PC-9 (cell line): Measurements from ENCODE around the gene STXBP2. TPM values are rescaled to one million over a fixed set of nuclear protein-coding genes. Genes with fewer than 3 reads are reported as not detected.

Experiments used
- BruUV-seq: library from RNA; stranded (reverse); fragments of 400-500 nt; replicated peaks from 2 replicates; lab custom pipeline; 2021; lab: Mats Ljungman, UMichigan
- CTCF ChIA-PET: fragments of 300-600 bp; sonication (Branson Sonifier 250); formaldehyde crosslinking; loops from one replicate; lab custom pipeline; 2022; ENCODE audit warnings: antibody characterized with exemption; lab: Charles Lee
- POLR2A ChIA-PET: fragments of 300-600 bp; sonication (Branson Sonifier 250); formaldehyde crosslinking; loops from one replicate; lab custom pipeline; 2022; ENCODE audit warnings: antibody characterized with exemption; ENCODE audit not compliant: unreplicated experiment; lab: Charles Lee
- DNase-seq, 2 experiments: peaks; one replicate each; pipeline versions ENCODE4 v3.0.0 to v3.0.0-alpha.2; 2015 to 2022; ENCODE audit warnings: mixed read lengths in 1 of 2
- H2AFZ ChIP-seq: fragments of 200-600 bp; sonication (generic); 2 replicates; pipeline ENCODE4 v1.8.1; 2017; ENCODE audit warnings: antibody characterized with exemption
- H3F3A ChIP-seq: fragments of 200-600 bp; sonication (generic); 2 replicates; pipeline ENCODE4 v1.8.1; 2017; ENCODE audit warnings: antibody characterized with exemption, mild to moderate bottlenecking, low read depth; ENCODE audit not compliant: insufficient read depth
- H3K27ac ChIP-seq: fragments of 200-600 bp; sonication (generic); 2 replicates; pipeline ENCODE4 v1.6.1; 2016; ENCODE audit warnings: mixed run types
- H3K27me3 ChIP-seq: fragments of 200-600 bp; sonication (generic); 2 replicates; pipeline ENCODE4 v1.6.1; 2016; ENCODE audit warnings: low read depth, mixed run types; ENCODE audit not compliant: insufficient read depth
- H3K36me3 ChIP-seq: fragments of 200-600 bp; sonication (generic); 2 replicates; pipeline ENCODE4 v1.6.1; 2016; ENCODE audit warnings: low read depth, mixed run types
- H3K4me1 ChIP-seq: fragments of 200-600 bp; sonication (generic); replicated peaks from 2 replicates; pipeline ENCODE4 v1.6.1; 2016; ENCODE audit warnings: mixed run types; ENCODE audit not compliant: insufficient read depth
- H3K4me2 ChIP-seq: fragments of 200-600 bp; sonication (generic); 2 replicates; pipeline ENCODE4 v1.6.1; 2017; ENCODE audit warnings: mixed run types
- H3K4me3 ChIP-seq: fragments of 200-600 bp; sonication (generic); 2 replicates; pipeline ENCODE4 v1.6.1; 2016; ENCODE audit warnings: mixed run types
- H3K79me2 ChIP-seq: fragments of 200-600 bp; sonication (generic); 2 replicates; pipeline ENCODE4 v1.6.1; 2017; ENCODE audit warnings: low read depth, mixed run types
- H3K9me2 ChIP-seq: fragments of 200-600 bp; sonication (generic); 2 replicates; pipeline ENCODE4 v1.8.1; 2017; ENCODE audit warnings: mild to moderate bottlenecking; ENCODE audit not compliant: insufficient read depth
- H3K9me3 ChIP-seq: fragments of 200-600 bp; sonication (generic); 2 replicates; pipeline ENCODE4 v1.8.1; 2016; ENCODE audit warnings: low read depth; ENCODE audit not compliant: insufficient read depth
- H4K20me1 ChIP-seq: fragments of 200-600 bp; sonication (generic); 2 replicates; pipeline ENCODE4 v1.8.1; 2017; ENCODE audit not compliant: insufficient read depth
- EZH2 ChIP-seq: fragments of 200-600 bp; sonication (generic); IDR thresholded peaks from 2 replicates; pipeline ENCODE4 v1.8.0; 2017; ENCODE audit warnings: antibody characterized with exemption, low read depth
- intact Hi-C: fragments of 100-400 bp; cut with micrococcal nuclease; formaldehyde crosslinking; loops from one replicate; pipeline ENCODE4 v1.10.0; 2022; ENCODE audit not compliant: unreplicated experiment
- total RNA-seq: library from RNA; stranded (reverse); gene quantifications from 2 replicates; pipeline ENCODE4 v1.2.3, GENCODE V29; 2021
- TF ChIP-seq, protein P1 (sequence below): fragments of 200-600 bp; sonication (generic); conservative IDR thresholded peaks from 2 replicates; pipeline ENCODE4 v1.6.1; 2017; ENCODE audit warnings: mixed run types, antibody characterized with exemption, mild to moderate bottlenecking, moderate library complexity

Gene STXBP2
- total RNA-seq, 1 experiment from 2014 or later: 148 TPM

DNA sequence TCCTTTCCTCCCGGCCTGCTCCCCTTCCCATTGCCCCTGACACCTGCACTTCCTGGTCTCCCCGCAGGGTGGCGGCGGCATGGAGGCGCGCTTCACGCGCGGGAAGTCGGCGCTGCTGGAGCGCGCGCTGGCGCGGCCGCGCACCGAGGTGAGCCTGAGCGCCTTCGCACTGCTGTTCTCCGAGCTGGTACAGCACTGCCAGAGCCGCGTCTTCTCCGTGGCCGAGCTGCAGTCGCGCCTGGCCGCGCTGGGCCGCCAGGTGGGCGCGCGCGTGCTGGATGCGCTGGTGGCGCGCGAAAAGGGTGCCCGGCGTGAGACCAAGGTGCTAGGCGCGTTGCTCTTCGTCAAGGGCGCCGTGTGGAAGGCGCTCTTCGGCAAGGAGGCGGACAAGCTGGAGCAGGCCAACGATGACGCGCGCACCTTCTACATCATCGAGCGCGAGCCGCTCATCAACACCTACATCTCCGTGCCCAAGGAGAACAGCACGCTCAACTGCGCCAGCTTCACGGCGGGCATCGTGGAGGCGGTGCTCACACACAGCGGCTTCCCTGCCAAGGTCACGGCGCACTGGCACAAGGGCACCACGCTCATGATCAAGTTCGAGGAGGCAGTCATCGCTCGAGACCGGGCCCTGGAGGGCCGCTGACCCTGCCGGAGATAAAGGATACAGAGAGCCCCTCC is 45.4 kb downstream of the STXBP2 start:
- no peak overlapping the region for H2AFZ ChIP-seq
- BruUV-seq: TSS peak; percentile 26
- POLR2A ChIA-PET: no interaction called here
- CTCF ChIA-PET: no interaction called here
- peaks cover 20% of the 10 kb centered on the region for H3F3A ChIP-seq
- peaks cover 19% of the 10 kb centered on the region for H3K79me2 ChIP-seq
- DNase-seq: no peak
- H3K36me3 ChIP-seq: 0 out of 2 replicates have a peak, but pooled peaks cover 6% of the 10 kb centered on the region
- H3K27me3 ChIP-seq: peaks cover 9% of the 10 kb centered on the region; the same call in 1 of the 2 replicates
- no peak overlapping the region for H3K27ac ChIP-seq
- no peaks in the 10 kb centered on the region for H3K9me2 ChIP-seq
- intact Hi-C loops: no loop called here
- no peaks in the 10 kb centered on the region for H3K9me3 ChIP-seq
- H3K4me1 ChIP-seq: peaks cover 20% of the 10 kb centered on the region
- peaks cover 25% of the 10 kb centered on the region for H4K20me1 ChIP-seq
- peak overlapping the region; percentile 88 for H3K4me2 ChIP-seq
- TF ChIP-seq, protein P1, sequence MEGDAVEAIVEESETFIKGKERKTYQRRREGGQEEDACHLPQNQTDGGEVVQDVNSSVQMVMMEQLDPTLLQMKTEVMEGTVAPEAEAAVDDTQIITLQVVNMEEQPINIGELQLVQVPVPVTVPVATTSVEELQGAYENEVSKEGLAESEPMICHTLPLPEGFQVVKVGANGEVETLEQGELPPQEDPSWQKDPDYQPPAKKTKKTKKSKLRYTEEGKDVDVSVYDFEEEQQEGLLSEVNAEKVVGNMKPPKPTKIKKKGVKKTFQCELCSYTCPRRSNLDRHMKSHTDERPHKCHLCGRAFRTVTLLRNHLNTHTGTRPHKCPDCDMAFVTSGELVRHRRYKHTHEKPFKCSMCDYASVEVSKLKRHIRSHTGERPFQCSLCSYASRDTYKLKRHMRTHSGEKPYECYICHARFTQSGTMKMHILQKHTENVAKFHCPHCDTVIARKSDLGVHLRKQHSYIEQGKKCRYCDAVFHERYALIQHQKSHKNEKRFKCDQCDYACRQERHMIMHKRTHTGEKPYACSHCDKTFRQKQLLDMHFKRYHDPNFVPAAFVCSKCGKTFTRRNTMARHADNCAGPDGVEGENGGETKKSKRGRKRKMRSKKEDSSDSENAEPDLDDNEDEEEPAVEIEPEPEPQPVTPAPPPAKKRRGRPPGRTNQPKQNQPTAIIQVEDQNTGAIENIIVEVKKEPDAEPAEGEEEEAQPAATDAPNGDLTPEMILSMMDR: no peak
- TF ChIP-seq EZH2: no peak
- peak overlapping the region; percentile 91; the same call in 1 of the 2 replicates for H3K4me3 ChIP-seq

DNA sequence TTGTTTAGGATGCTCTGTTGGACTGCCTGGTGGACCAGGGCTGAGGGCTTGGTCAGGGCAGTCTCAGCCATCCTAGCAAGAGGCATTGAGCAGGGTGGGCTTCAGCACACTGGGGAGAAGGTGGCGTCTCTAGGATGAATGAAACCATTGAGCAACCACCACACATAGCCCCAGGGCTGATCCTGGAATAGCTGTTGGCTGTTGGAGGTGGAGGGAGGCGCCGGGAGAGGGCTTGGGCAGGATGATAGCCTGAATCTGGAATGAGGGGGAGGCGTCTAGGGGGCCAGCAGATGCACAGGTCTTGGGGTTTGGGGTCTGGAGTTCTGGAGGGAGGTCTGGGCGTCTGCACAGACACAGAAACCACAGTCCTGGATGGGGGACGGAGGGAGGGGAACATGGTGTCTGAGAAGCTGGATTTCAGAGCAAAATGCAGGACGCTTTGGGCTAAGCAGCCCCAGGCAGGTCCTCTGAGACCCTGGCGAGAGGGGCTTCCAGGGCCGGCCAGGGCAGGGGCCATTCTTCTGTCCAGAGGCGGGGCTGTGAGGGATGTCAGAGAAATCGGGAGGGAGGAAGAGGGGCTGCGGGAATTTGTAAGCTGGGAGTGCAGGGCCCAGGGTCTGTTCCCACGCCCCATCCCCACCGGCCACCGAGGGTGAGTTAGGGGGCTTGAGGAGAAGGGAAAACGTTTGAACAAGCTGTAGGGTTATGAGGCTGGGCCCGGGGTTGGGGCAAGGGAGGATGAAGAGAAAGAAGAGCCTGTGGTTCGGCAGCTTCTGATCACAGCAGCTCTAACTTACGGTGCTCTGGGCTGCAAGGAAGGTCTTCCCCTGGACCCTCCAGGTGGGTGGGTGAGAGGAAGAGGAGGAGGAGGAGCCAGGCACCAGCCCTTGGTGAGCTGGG is 48.9 kb downstream of the STXBP2 start:
- Histone ChIP-seq H3F3A (peaks cover 20% of the 10 kb centered on the region), H3K4me3 (no peak overlapping the region), H3K27me3 (peaks cover 7% of the 10 kb centered on the region; the same call in 1 of the 2 replicates), H3K27ac (no peak overlapping the region), H3K4me1 (peaks cover 15% of the 10 kb centered on the region), H2AFZ (no peak overlapping the region), H3K9me3 (no peaks in the 10 kb centered on the region), H3K9me2 (no peaks in the 10 kb centered on the region), H3K79me2 (peaks cover 18% of the 10 kb centered on the region), H3K36me3 (0 out of 2 replicates have a peak, but pooled peaks cover 6% of the 10 kb centered on the region), H3K4me2 (0 out of 2 replicates have a peak overlapping the region, but pooled peaks have one; percentile 6), H4K20me1 (peaks cover 25% of the 10 kb centered on the region)
- no TSS peak for BruUV-seq
- ChIA-PET POLR2A (no interaction called here), CTCF (no interaction called here)
- DNase-seq: no peak
- TF ChIP-seq, protein P1: no peak
- no peak for TF ChIP-seq EZH2
- intact Hi-C loops: no loop called here

DNA sequence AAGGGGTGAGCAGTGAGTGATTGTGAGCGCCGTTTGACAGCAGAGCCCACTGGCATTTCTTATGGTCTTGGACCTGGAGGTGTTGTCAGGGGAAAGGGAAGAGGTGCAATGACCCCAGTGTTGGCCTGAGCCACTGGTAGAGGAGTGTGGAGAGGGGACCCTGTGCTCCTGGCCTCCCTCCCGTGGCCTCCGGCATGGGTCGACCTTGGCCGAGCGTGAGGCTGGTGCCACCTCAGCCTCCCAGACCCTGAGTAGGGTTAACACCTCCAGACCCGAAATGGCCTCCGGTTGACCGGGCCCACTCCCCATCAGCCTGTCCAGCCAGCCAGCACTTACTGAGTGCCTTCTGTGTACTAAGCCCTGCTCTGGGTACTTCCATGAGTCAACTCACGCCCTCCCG is 50.3 kb downstream of the STXBP2 start:
- ChIA-PET POLR2A (no interaction called here), CTCF (no interaction called here)
- Histone ChIP-seq H3K4me3 (no peak overlapping the region), H3K9me3 (no peaks in the 10 kb centered on the region), H3K79me2 (peaks cover 4% of the 10 kb centered on the region; the same call in 1 of the 2 replicates), H3K4me2 (no peak overlapping the region), H3K9me2 (no peaks in the 10 kb centered on the region), H3K27me3 (peaks cover 18% of the 10 kb centered on the region), H3K4me1 (peaks cover 15% of the 10 kb centered on the region), H2AFZ (no peak overlapping the region), H3K36me3 (0 out of 2 replicates have a peak, but pooled peaks cover 6% of the 10 kb centered on the region), H3K27ac (no peak overlapping the region), H4K20me1 (peaks cover 25% of the 10 kb centered on the region), H3F3A (peaks cover 20% of the 10 kb centered on the region)
- intact Hi-C loops: no loop called here
- BruUV-seq: no TSS peak
- TF ChIP-seq, protein P1: no peak
- TF ChIP-seq EZH2: no peak
- DNase-seq: no peak
